Neural progenitor cell (in vitro differentiated cells): Measurements from ENCODE around the gene ANKFY1.

Experiments
- EZH2 ChIP-seq: fragments of 200-600 bp; sonication (generic); IDR thresholded peaks from 2 replicates; pipeline ENCODE4 v1.6.1; 2017; ENCODE audit warnings: antibody characterized with exemption, mild to moderate bottlenecking, moderate library complexity
- EZH2phosphoT487 ChIP-seq: fragments of 200-600 bp; sonication (generic); IDR thresholded peaks from 2 replicates; pipeline ENCODE4 v1.6.1; 2017; ENCODE audit warnings: antibody characterized with exemption
- TF ChIP-seq, protein P1 (sequence below): fragments of 200-600 bp; sonication (generic); IDR thresholded peaks from 2 replicates; pipeline ENCODE4 v1.5.1; 2017; ENCODE audit warnings: antibody characterized with exemption, mild to moderate bottlenecking

GRCh38 chr17:4162775-4163466, 100.9 kb downstream of the ANKFY1 start:
- TF ChIP-seq, protein P1, sequence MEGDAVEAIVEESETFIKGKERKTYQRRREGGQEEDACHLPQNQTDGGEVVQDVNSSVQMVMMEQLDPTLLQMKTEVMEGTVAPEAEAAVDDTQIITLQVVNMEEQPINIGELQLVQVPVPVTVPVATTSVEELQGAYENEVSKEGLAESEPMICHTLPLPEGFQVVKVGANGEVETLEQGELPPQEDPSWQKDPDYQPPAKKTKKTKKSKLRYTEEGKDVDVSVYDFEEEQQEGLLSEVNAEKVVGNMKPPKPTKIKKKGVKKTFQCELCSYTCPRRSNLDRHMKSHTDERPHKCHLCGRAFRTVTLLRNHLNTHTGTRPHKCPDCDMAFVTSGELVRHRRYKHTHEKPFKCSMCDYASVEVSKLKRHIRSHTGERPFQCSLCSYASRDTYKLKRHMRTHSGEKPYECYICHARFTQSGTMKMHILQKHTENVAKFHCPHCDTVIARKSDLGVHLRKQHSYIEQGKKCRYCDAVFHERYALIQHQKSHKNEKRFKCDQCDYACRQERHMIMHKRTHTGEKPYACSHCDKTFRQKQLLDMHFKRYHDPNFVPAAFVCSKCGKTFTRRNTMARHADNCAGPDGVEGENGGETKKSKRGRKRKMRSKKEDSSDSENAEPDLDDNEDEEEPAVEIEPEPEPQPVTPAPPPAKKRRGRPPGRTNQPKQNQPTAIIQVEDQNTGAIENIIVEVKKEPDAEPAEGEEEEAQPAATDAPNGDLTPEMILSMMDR = no peak
- TF ChIP-seq EZH2phosphoT487 (no peak), EZH2 (no peak)
